Endothelial cell of umbilical vein (primary cell): ENCODE results near the gene GIPR. TPM values are rescaled to one million over a fixed set of nuclear protein-coding genes. Genes with fewer than 3 reads are reported as not detected.

Source experiments
- BruUV-seq: library from RNA; stranded (reverse); fragments of 400-500 nt; replicated peaks from 2 replicates; lab custom pipeline; 2021; lab: Mats Ljungman, UMichigan
- CTCF ChIA-PET: fragments of 300-600, 350-600 bp; sonication (Branson Sonifier 250); formaldehyde crosslinking; loops from one replicate; lab custom pipeline; 2021; ENCODE audit warnings: antibody characterized with exemption, inconsistent platforms; lab: Charles Lee
- POLR2A ChIA-PET: fragments of 300-600, 350-600 bp; sonication (Branson Sonifier 250); formaldehyde crosslinking; loops from one replicate; lab custom pipeline; 2021; ENCODE audit warnings: antibody characterized with exemption, inconsistent platforms; lab: Charles Lee
- DNase-seq: peaks from one replicate; pipeline ENCODE4 v3.0.0-alpha.2; 2011; ENCODE audit warnings: low read depth, low spot score
- FAIRE-seq: peaks from 2 replicates; lab custom pipeline; 2011; peaks lifted over from hg19 to GRCh38; lab: Jason Lieb, UNC
- H2AFZ ChIP-seq: 2 replicates; pipeline ENCODE4 v1.6.0; 2012; ENCODE audit warnings: low read depth, low read length, control low read depth, inconsistent platforms
- H3K27ac ChIP-seq: 2 replicates; pipeline ENCODE4 v1.5.1; 2011; ENCODE audit warnings: low read depth, mild to moderate bottlenecking, control low read depth, low read length, moderate library complexity; ENCODE audit not compliant: insufficient read depth
- H3K27me3 ChIP-seq, 2 experiments: 2 replicates each; pipeline versions ENCODE4 v1.6.0 to v1.6.1; 2011; ENCODE audit warnings: low read length in 2 of 2, mixed read lengths in 1 of 2; ENCODE audit not compliant: control insufficient read depth in 2 of 2, insufficient read depth in 2 of 2
- H3K36me3 ChIP-seq, 2 experiments: 2 replicates in 1 of 2; 3 replicates in 1 of 2; pipeline ENCODE4 v1.5.1; 2011; ENCODE audit warnings: low read length in 2 of 2, mild to moderate bottlenecking in 1 of 2, moderate library complexity in 1 of 2; ENCODE audit not compliant: control insufficient read depth in 2 of 2, insufficient read depth in 2 of 2; ENCODE audit errors: extremely low read depth in 1 of 2
- H3K4me1 ChIP-seq: 3 replicates; pipeline ENCODE4 v1.5.1; 2011; ENCODE audit warnings: mild to moderate bottlenecking, low read length; ENCODE audit not compliant: control insufficient read depth, insufficient read depth; ENCODE audit errors: extremely low read depth
- H3K4me2 ChIP-seq: 2 replicates; pipeline ENCODE4 v1.6.1; 2011; ENCODE audit warnings: low read length, control low read depth, mixed read lengths; ENCODE audit not compliant: insufficient read depth
- H3K4me3 ChIP-seq, 3 experiments: fragments of 200-600 bp in 1 of 3; sonication (generic), shearing (Covaris generic) in 1 of 3; replicated peaks in 1 of 3; 2 replicates each; pipeline ENCODE4 v1.5.1; 2011 to 2016; ENCODE audit warnings: control low read depth in 3 of 3, low read length in 3 of 3, mild to moderate bottlenecking in 2 of 3, inconsistent platforms in 1 of 3, low read depth in 1 of 3, moderate library complexity in 1 of 3; ENCODE audit not compliant: insufficient read depth in 1 of 3
- H3K79me2 ChIP-seq: 2 replicates; pipeline ENCODE4 v1.6.0; 2012; ENCODE audit warnings: low read length, inconsistent platforms; ENCODE audit not compliant: control insufficient read depth, insufficient read depth
- H3K9ac ChIP-seq: replicated peaks from 2 replicates; pipeline ENCODE3; 2011; ENCODE audit warnings: low read length, control low read depth; ENCODE audit not compliant: insufficient read depth; ENCODE audit errors: extremely low read depth
- H3K9me1 ChIP-seq: replicated peaks from 3 replicates; pipeline ENCODE4 v1.6.0; 2011; ENCODE audit warnings: mild to moderate bottlenecking, low read length; ENCODE audit not compliant: control insufficient read depth, insufficient read depth; ENCODE audit errors: extremely low read depth
- H3K9me3 ChIP-seq: replicated peaks from 2 replicates; pipeline ENCODE4 v1.5.1; 2012; ENCODE audit warnings: low read length, inconsistent platforms; ENCODE audit not compliant: control insufficient read depth, insufficient read depth
- H4K20me1 ChIP-seq: replicated peaks from 2 replicates; pipeline ENCODE3; 2011; ENCODE audit warnings: mild to moderate bottlenecking, low read length; ENCODE audit not compliant: control insufficient read depth, insufficient read depth; ENCODE audit errors: extremely low read depth
- CTCF ChIP-seq, 2 donors: IDR thresholded peaks; 1 replicate in 1 of 2; 2 replicates in 1 of 2; pipeline ENCODE4 v1.5.1; 2011; ENCODE audit warnings: low read length in 2 of 2, mild to moderate bottlenecking in 2 of 2, moderate library complexity in 2 of 2, control low read depth in 1 of 2, inconsistent platforms in 1 of 2, low read depth in 1 of 2; ENCODE audit not compliant: insufficient read depth in 1 of 2; ENCODE audit errors: extremely low read depth in 1 of 2
- FOS ChIP-seq: IDR thresholded peaks from 2 replicates; pipeline ENCODE4 v1.6.1; 2011; ENCODE audit warnings: mild to moderate bottlenecking, low read length, moderate library complexity, borderline replicate concordance; ENCODE audit not compliant: insufficient read depth
- GATA2 ChIP-seq: IDR thresholded peaks from 2 replicates; pipeline ENCODE4 v1.7.0; 2011; ENCODE audit warnings: low read depth, mild to moderate bottlenecking, moderate library complexity, mixed read lengths, low read length; ENCODE audit not compliant: insufficient read length, insufficient read depth
- JUN ChIP-seq: IDR thresholded peaks from 2 replicates; pipeline ENCODE4 v1.6.1; 2011; ENCODE audit warnings: borderline replicate concordance, low read depth; ENCODE audit not compliant: insufficient read length, insufficient read depth
- POLR2AphosphoS5 ChIP-seq: IDR thresholded peaks from 2 replicates; pipeline ENCODE4 v1.6.1; 2012; ENCODE audit warnings: low read depth, mild to moderate bottlenecking, control low read depth, low read length, moderate library complexity; ENCODE audit not compliant: insufficient read depth
- dilution Hi-C: fragments of 300-500 bp; cut with MboI; formaldehyde crosslinking; loops from one replicate; pipeline ENCODE4 v1.15.0; 2019; ENCODE audit warnings: low sequenced_read_pairs; ENCODE audit not compliant: extremely low pct_ligation_motif_present
- intact Hi-C: fragments of 100-400 bp; cut with micrococcal nuclease; formaldehyde crosslinking; loops from one replicate; pipeline ENCODE4 v1.10.0; 2022
- polyA plus RNA-seq, 4 experiments: library from polyadenylated mRNA; depleted of rRNA in 3 of 4; stranded (reverse) in 3 of 4; unstranded in 1 of 4; fragments of >200 nt; gene quantifications; 2 replicates each; pipeline versions ENCODE4 v1.2.1 to v1.2.3, GENCODE V29; 2011 to 2012; ENCODE audit warnings: missing spikeins in 1 of 4
- total RNA-seq: library from RNA; stranded (reverse); gene quantifications from 2 replicates; pipeline ENCODE4 v1.2.3, GENCODE V29; 2021

The GIPR gene
- total and polyA plus RNA-seq, 2 donors (not counting 3 experiments of a cell fraction or from before 2014, with no cell fraction given) = not detected

DNA sequence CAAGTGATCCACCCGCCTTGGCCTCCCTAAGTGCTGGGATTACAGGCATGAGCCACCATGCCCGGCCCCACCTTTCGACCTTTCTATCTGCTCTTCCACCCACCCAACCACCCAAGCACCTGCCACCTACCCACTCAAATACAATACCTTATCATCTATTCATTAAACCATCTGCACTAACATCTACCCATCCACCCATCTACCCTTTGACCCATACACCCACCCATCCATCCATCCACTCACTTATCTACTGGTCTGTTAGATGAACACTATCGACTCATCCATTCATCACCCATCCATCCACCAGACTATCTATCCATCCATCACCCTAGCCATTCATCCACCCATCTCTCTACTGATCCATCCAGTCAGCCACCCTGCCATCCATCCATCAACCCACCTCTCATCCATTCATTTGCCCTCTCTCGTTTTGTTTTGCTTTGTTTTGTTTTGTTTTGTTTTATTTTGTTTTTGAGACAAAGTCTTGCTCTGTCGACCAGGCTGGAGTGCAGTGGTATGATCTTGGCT is 46.0 kb upstream of the GIPR start:
- H3K4me3 ChIP-seq = no peak overlapping the region
- no peak overlapping the region for H3K9ac ChIP-seq
- CTCF ChIA-PET = no interaction called here
- H3K79me2 ChIP-seq = no peaks in the 10 kb centered on the region
- BruUV-seq = no TSS peak
- no peaks in the 10 kb centered on the region for H3K27me3 ChIP-seq
- no peaks in the 10 kb centered on the region for H3K9me1 ChIP-seq
- TF ChIP-seq FOS (no peak), GATA2 (no peak), JUN (no peak), POLR2AphosphoS5 (no peak), CTCF (IDR thresholded peaks at IDR 0.05; ENCODE audit: extremely low read depth in 1 of 2, insufficient read depth in 1 of 2, low read depth in 1 of 2, low read length in 2 of 2) (no peak)
- no peak overlapping the region for H2AFZ ChIP-seq
- dilution Hi-C loops (no loop called here), intact Hi-C loops (no loop called here)
- FAIRE-seq = no peak
- DNase-seq = no peak
- no peaks in the 10 kb centered on the region for H4K20me1 ChIP-seq
- no peaks in the 10 kb centered on the region for H3K4me1 ChIP-seq
- H3K9me3 ChIP-seq = no peaks in the 10 kb centered on the region
- H3K36me3 ChIP-seq = peaks cover 0 to 8% of the 10 kb centered on the region in 2 experiments
- no peak overlapping the region for H3K27ac ChIP-seq
- POLR2A ChIA-PET = no interaction called here
- no peak overlapping the region for H3K4me2 ChIP-seq
